GM18498 (cell line): ENCODE data around the gene DAO.

Source experiments
- ATAC-seq: cut with Tn5 transposase; IDR thresholded peaks from one replicate; pipeline ENCODE4 v1.9.1; 2021; ENCODE audit warnings: mild to moderate bottlenecking, moderate library complexity; ENCODE audit not compliant: unreplicated experiment

DAO gene

GRCh38 chr12:108918206-108918605 lies 38.3 kb downstream of the DAO start:
- ATAC-seq, result no peak

- no peak for ATAC-seq
These were observed 39.2 kb downstream of the DAO start for GRCh38 chr12:108918960-108919642.

- ATAC-seq, result no peak
These were observed 42.1 kb downstream of the DAO start for GRCh38 chr12:108921946-108922345.

- no peak for ATAC-seq
These were observed 43.0 kb downstream of the DAO start for GRCh38 chr12:108922918-108923317.

GRCh38 chr12:108928695-108929094 lies 48.8 kb downstream of the DAO start:
- ATAC-seq, result no peak

GRCh38 chr12:108930155-108930554 lies 50.3 kb downstream of the DAO start:
- peak; percentile 81 for ATAC-seq

- ATAC-seq, result no peak
These were observed 50.9 kb downstream of the DAO start for GRCh38 chr12:108930756-108931155.

- ATAC-seq, result no peak
These were observed 54.1 kb downstream of the DAO start for GRCh38 chr12:108933949-108934348.

- no peak for ATAC-seq
These were observed 55.4 kb downstream of the DAO start for GRCh38 chr12:108935159-108935763.

- ATAC-seq, result no peak
These were observed 58.5 kb downstream of the DAO start for GRCh38 chr12:108938247-108938924.

GRCh38 chr12:108939594-108939993 lies 59.7 kb downstream of the DAO start:
- peak; percentile 62 for ATAC-seq

- ATAC-seq, result no peak
These were observed 60.2 kb downstream of the DAO start for GRCh38 chr12:108940138-108940537.

GRCh38 chr12:108947097-108947496 lies 67.2 kb downstream of the DAO start:
- ATAC-seq, result no peak

- no peak for ATAC-seq
These were observed 68.5 kb downstream of the DAO start for GRCh38 chr12:108948367-108948766.

GRCh38 chr12:108949976-108950375 lies 70.1 kb downstream of the DAO start:
- no peak for ATAC-seq
